ENCODE measurements around the gene ERVK3-1. TPM values are rescaled to one million over a fixed set of nuclear protein-coding genes. Genes with fewer than 3 reads are reported as not detected.

ERVK3-1 gene
- total RNA-seq, 6 donors from 2014 or later: 24.3 to 50.5 (median 37.0) TPM

GRCh38 chr19:58262922-58263296, 42.3 kb upstream of the ERVK3-1 start:
- WGBS, 2 donors: 97 to 99% methylated on average over 7 of the region's 7 CpGs
- H3K27ac ChIP-seq: no peak overlapping the region
- ATAC-seq (ENCODE audit: low FRiP score in 2 of 2): no peak
- no peak overlapping the region for H3K4me3 ChIP-seq
- TF ChIP-seq CTCF (IDR thresholded peaks at IDR 0.05) (no peak), POLR2A (IDR thresholded peaks at IDR 0.05) (no peak), EP300 (IDR thresholded peaks at IDR 0.05) (no peak), POLR2AphosphoS5 (IDR thresholded peaks at IDR 0.05) (no peak)
- H3K36me3 ChIP-seq: peaks cover 0 to 65% (median 45%) of the 10 kb centered on the region in 4 donors
- H3K27me3 ChIP-seq: no peaks in the 10 kb centered on the region
- no peak for DNase-seq
- H3K9me3 ChIP-seq: peaks cover 94 to 100% (median 100%) of the 10 kb centered on the region in 4 donors
- no peaks in the 10 kb centered on the region for H3K4me1 ChIP-seq

GRCh38 chr19:58265100-58265499, 40.1 kb upstream of the ERVK3-1 start:
- WGBS, 2 donors: 94 to 98% methylated on average over 3 of the region's 3 CpGs
- no peaks in the 10 kb centered on the region for H3K4me1 ChIP-seq
- H3K36me3 ChIP-seq: peaks cover 0 to 47% (median 28%) of the 10 kb centered on the region in 4 donors
- peaks cover 97 to 100% (median 98%) of the 10 kb centered on the region in 4 donors for H3K9me3 ChIP-seq
- no peaks in the 10 kb centered on the region for H3K27me3 ChIP-seq
- TF ChIP-seq POLR2AphosphoS5 (IDR thresholded peaks at IDR 0.05) (no peak), CTCF (IDR thresholded peaks at IDR 0.05) (no peak), POLR2A (IDR thresholded peaks at IDR 0.05) (no peak), EP300 (IDR thresholded peaks at IDR 0.05) (no peak)
- DNase-seq (no peak), ATAC-seq (ENCODE audit: low FRiP score in 2 of 2) (no peak)
- no peak overlapping the region for H3K4me3 ChIP-seq
- H3K27ac ChIP-seq: no peak overlapping the region

GRCh38 chr19:58268344-58268743, 36.8 kb upstream of the ERVK3-1 start:
- Histone ChIP-seq H3K4me3 (no peak overlapping the region), H3K27ac (no peak overlapping the region), H3K36me3 (peaks cover 0 to 29% (median 21%) of the 10 kb centered on the region in 4 donors), H3K4me1 (no peaks in the 10 kb centered on the region), H3K9me3 (peaks cover 86 to 100% (median 98%) of the 10 kb centered on the region in 4 donors), H3K27me3 (no peaks in the 10 kb centered on the region)
- WGBS, 2 donors: 96 to 100% methylated on average over 3 of the region's 3 CpGs
- no peak for DNase-seq
- ATAC-seq (ENCODE audit: low FRiP score in 2 of 2): no peak
- TF ChIP-seq EP300 (IDR thresholded peaks at IDR 0.05): no peak
- TF ChIP-seq CTCF (IDR thresholded peaks at IDR 0.05): no peak
- TF ChIP-seq POLR2A (IDR thresholded peaks at IDR 0.05): no peak
- no peak for TF ChIP-seq POLR2AphosphoS5 (IDR thresholded peaks at IDR 0.05)

GRCh38 chr19:58274771-58275201, 30.4 kb upstream of the ERVK3-1 start:
- Histone ChIP-seq H3K4me3 (no peak overlapping the region), H3K27ac (no peak overlapping the region), H3K9me3 (peaks cover 30 to 73% (median 60%) of the 10 kb centered on the region in 4 donors), H3K36me3 (peaks cover 0 to 22% (median 6%) of the 10 kb centered on the region in 4 donors), H3K27me3 (no peaks in the 10 kb centered on the region), H3K4me1 (peaks cover 0 to 14% (median 12%) of the 10 kb centered on the region in 4 donors)
- WGBS, 2 donors: 83 to 89% methylated on average over 2 of the region's 2 CpGs
- TF ChIP-seq POLR2A (IDR thresholded peaks at IDR 0.05) (no peak), EP300 (IDR thresholded peaks at IDR 0.05) (no peak), POLR2AphosphoS5 (IDR thresholded peaks at IDR 0.05) (no peak), CTCF (IDR thresholded peaks at IDR 0.05) (no peak)
- DNase-seq (no peak), ATAC-seq (ENCODE audit: low FRiP score in 2 of 2) (no peak)

GRCh38 chr19:58275564-58275963, 29.6 kb upstream of the ERVK3-1 start:
- Histone ChIP-seq H3K4me3 (no peak overlapping the region), H3K9me3 (peaks cover 24 to 66% (median 52%) of the 10 kb centered on the region in 4 donors), H3K27me3 (no peaks in the 10 kb centered on the region), H3K4me1 (peaks cover 0 to 22% (median 14%) of the 10 kb centered on the region in 4 donors), H3K36me3 (peaks cover 0 to 22% (median 6%) of the 10 kb centered on the region in 4 donors), H3K27ac (no peak overlapping the region)
- DNase-seq (no peak), ATAC-seq (ENCODE audit: low FRiP score in 2 of 2) (no peak)
- TF ChIP-seq POLR2A (IDR thresholded peaks at IDR 0.05): no peak
- TF ChIP-seq CTCF (IDR thresholded peaks at IDR 0.05): no peak
- TF ChIP-seq POLR2AphosphoS5 (IDR thresholded peaks at IDR 0.05): no peak
- TF ChIP-seq EP300 (IDR thresholded peaks at IDR 0.05): no peak
- 96 to 100% methylated on average over 3 of the region's 3 CpGs for WGBS, 2 donors
